ENCODE measurements around the gene SAT1.

Gene SAT1

GRCh38 chrX:23795221-23795620 lies 12.2 kb downstream of the SAT1 start:
- FAIRE-seq (no peak), DNase-seq (ENCODE audit: insufficient read length) (no peak)
- TF ChIP-seq TAF1 (IDR thresholded peaks at IDR 0.05; ENCODE audit: borderline replicate concordance, low read depth, low read length) (no peak), POLR2A (IDR thresholded peaks at IDR 0.05; ENCODE audit: low read depth, low read length) (no peak), POLR2AphosphoS5 (IDR thresholded peaks at IDR 0.05; ENCODE audit: low read depth, low read length) (no peak)

- no peak for FAIRE-seq
- TF ChIP-seq POLR2AphosphoS5 (IDR thresholded peaks at IDR 0.05; ENCODE audit: low read depth, low read length) = no peak
- TF ChIP-seq TAF1 (IDR thresholded peaks at IDR 0.05; ENCODE audit: borderline replicate concordance, low read depth, low read length) = no peak
- no peak for TF ChIP-seq POLR2A (IDR thresholded peaks at IDR 0.05; ENCODE audit: low read depth, low read length)
- no peak for DNase-seq (ENCODE audit: insufficient read length)
Observed at GRCh38 chrX:23797371-23798128, 14.6 kb downstream of the SAT1 start.

- FAIRE-seq = no peak
- TF ChIP-seq POLR2A (IDR thresholded peaks at IDR 0.05; ENCODE audit: low read depth, low read length) (no peak), POLR2AphosphoS5 (IDR thresholded peaks at IDR 0.05; ENCODE audit: low read depth, low read length) (no peak), TAF1 (IDR thresholded peaks at IDR 0.05; ENCODE audit: borderline replicate concordance, low read depth, low read length) (no peak)
Observed at GRCh38 chrX:23799469-23800065, 16.6 kb downstream of the SAT1 start.

GRCh38 chrX:23802431-23802830 lies 19.5 kb downstream of the SAT1 start:
- DNase-seq (ENCODE audit: insufficient read length) (no peak), FAIRE-seq (no peak)
- TF ChIP-seq TAF1 (IDR thresholded peaks at IDR 0.05; ENCODE audit: borderline replicate concordance, low read depth, low read length) (no peak), POLR2AphosphoS5 (IDR thresholded peaks at IDR 0.05; ENCODE audit: low read depth, low read length) (no peak), POLR2A (IDR thresholded peaks at IDR 0.05; ENCODE audit: low read depth, low read length) (no peak)

More at GRCh38 chrX:23799469-23800065, 16.6 kb downstream of the SAT1 start:
- no peak for DNase-seq (ENCODE audit: insufficient read length)

GRCh38 chrX:23803931-23804381 lies 21.0 kb downstream of the SAT1 start:
- DNase-seq (ENCODE audit: insufficient read length) (no peak), FAIRE-seq (no peak)
- TF ChIP-seq TAF1 (IDR thresholded peaks at IDR 0.05; ENCODE audit: borderline replicate concordance, low read depth, low read length) (no peak), POLR2AphosphoS5 (IDR thresholded peaks at IDR 0.05; ENCODE audit: low read depth, low read length) (no peak), POLR2A (IDR thresholded peaks at IDR 0.05; ENCODE audit: low read depth, low read length) (no peak)

GRCh38 chrX:23804578-23804977 lies 21.6 kb downstream of the SAT1 start:
- FAIRE-seq (peak; percentile 72), DNase-seq (ENCODE audit: insufficient read length) (no peak)
- no peak for TF ChIP-seq TAF1 (IDR thresholded peaks at IDR 0.05; ENCODE audit: borderline replicate concordance, low read depth, low read length)
- TF ChIP-seq POLR2A (IDR thresholded peaks at IDR 0.05; ENCODE audit: low read depth, low read length) = no peak
- no peak for TF ChIP-seq POLR2AphosphoS5 (IDR thresholded peaks at IDR 0.05; ENCODE audit: low read depth, low read length)

- DNase-seq (ENCODE audit: insufficient read length) (no peak), FAIRE-seq (no peak)
- TF ChIP-seq POLR2A (IDR thresholded peaks at IDR 0.05; ENCODE audit: low read depth, low read length) = no peak
- TF ChIP-seq POLR2AphosphoS5 (IDR thresholded peaks at IDR 0.05; ENCODE audit: low read depth, low read length) = no peak
- no peak for TF ChIP-seq TAF1 (IDR thresholded peaks at IDR 0.05; ENCODE audit: borderline replicate concordance, low read depth, low read length)
Observed at GRCh38 chrX:23805389-23805788, 22.4 kb downstream of the SAT1 start.

- no peak for DNase-seq (ENCODE audit: insufficient read length)
- no peak for TF ChIP-seq POLR2A (IDR thresholded peaks at IDR 0.05; ENCODE audit: low read depth, low read length)
- TF ChIP-seq TAF1 (IDR thresholded peaks at IDR 0.05; ENCODE audit: borderline replicate concordance, low read depth, low read length) = no peak
- no peak for TF ChIP-seq POLR2AphosphoS5 (IDR thresholded peaks at IDR 0.05; ENCODE audit: low read depth, low read length)
- no peak for FAIRE-seq
Observed at GRCh38 chrX:23810279-23810678, 27.3 kb downstream of the SAT1 start.

DNA sequence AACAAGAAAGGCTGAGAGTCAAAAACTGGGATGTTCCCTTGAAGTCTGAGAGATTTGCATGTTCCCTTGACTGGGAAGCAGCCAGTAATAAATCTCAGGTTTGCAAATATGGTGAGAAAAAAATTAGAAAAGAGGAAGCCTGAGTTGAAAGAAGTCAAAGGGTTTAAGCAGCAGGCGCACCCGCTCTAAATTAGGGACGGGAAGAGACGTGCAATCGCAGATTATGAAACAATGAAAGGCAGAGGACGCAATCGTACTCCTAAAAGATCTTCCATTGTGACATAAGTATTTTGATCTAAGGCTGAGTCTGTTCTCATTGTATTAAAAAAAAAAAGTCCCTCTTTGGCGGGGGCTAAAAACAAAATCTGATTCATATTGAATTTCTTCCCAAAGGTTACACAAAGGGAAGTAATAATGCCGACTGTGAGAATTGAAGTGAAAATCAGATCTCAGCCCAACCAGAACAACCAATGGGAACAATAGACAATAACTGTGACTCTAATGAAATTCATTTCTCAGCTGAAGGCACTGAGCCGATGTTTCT lies 28.2 kb downstream of the SAT1 start:
- DNase-seq (ENCODE audit: insufficient read length) (no peak), FAIRE-seq (no peak)
- TF ChIP-seq POLR2A (IDR thresholded peaks at IDR 0.05; ENCODE audit: low read depth, low read length) (no peak), POLR2AphosphoS5 (IDR thresholded peaks at IDR 0.05; ENCODE audit: low read depth, low read length) (no peak), TAF1 (IDR thresholded peaks at IDR 0.05; ENCODE audit: borderline replicate concordance, low read depth, low read length) (no peak)

DNA sequence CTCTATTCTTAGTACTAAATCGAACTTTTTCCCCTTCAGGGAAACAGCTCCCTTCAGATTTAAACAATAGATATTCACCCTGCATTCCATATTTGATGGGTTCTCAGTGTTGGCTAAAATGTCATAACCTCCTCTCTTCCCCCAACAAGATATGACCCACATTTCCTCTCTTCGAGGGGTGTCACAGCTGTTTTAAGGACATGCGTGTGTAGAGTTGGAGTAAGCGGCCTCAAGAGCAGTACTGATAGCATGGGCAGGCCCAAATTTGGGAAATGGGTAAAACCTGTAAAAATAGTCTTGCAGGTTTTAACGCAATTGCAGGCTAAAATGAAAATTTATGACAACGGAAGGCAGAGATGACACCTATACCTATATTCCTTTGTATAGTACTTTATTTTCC lies 28.7 kb downstream of the SAT1 start:
- TF ChIP-seq POLR2AphosphoS5 (IDR thresholded peaks at IDR 0.05; ENCODE audit: low read depth, low read length) (no peak), POLR2A (IDR thresholded peaks at IDR 0.05; ENCODE audit: low read depth, low read length) (no peak), TAF1 (IDR thresholded peaks at IDR 0.05; ENCODE audit: borderline replicate concordance, low read depth, low read length) (no peak)
- FAIRE-seq (no peak), DNase-seq (ENCODE audit: insufficient read length) (no peak)

DNA sequence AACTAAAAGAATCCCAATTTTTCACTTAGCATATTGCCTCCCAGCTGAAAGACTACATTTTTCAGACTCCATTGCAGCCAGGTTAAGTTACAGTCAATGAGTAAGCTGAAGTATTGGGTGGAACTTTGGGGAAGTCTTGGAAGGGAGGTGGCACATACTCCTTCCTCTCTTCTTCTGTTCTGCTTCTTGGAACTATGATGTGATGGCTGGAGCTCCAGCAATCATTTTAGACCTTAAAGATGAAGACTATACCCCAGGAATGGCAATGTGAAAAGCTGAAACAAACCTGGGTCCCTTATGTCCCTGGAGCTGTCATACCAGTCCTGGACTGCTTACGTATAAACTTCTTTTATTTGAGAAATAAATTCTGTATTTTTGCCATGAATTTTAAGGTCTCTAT lies 30.8 kb downstream of the SAT1 start:
- FAIRE-seq (no peak), DNase-seq (ENCODE audit: insufficient read length) (no peak)
- TF ChIP-seq POLR2AphosphoS5 (IDR thresholded peaks at IDR 0.05; ENCODE audit: low read depth, low read length) (no peak), TAF1 (IDR thresholded peaks at IDR 0.05; ENCODE audit: borderline replicate concordance, low read depth, low read length) (no peak), POLR2A (IDR thresholded peaks at IDR 0.05; ENCODE audit: low read depth, low read length) (no peak)

DNA sequence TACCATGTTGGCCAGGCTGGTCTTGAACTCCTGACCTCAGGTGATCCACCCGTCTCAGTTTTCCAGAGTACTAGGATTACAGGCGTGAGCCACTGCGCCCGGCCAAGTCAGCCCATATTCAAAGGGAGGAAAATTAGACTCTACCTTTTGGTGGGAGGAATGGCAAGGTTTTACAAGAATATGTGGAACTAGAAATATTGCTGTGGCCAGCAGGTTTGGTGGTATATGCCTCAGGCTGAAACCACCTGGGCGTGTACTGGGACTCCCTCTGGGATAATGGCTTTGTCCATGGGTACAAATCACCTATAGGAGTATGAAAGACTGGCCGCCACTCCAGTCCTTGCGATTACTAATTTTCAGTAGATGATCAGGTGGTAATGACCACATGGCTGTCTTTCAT lies 32.4 kb downstream of the SAT1 start:
- FAIRE-seq = no peak
- no peak for TF ChIP-seq POLR2AphosphoS5 (IDR thresholded peaks at IDR 0.05; ENCODE audit: low read depth, low read length)
- TF ChIP-seq TAF1 (IDR thresholded peaks at IDR 0.05; ENCODE audit: borderline replicate concordance, low read depth, low read length) = no peak
- no peak for TF ChIP-seq POLR2A (IDR thresholded peaks at IDR 0.05; ENCODE audit: low read depth, low read length)
- no peak for DNase-seq (ENCODE audit: insufficient read length)

Measured in GM12892 (cell line).